Body of pancreas (tissue), 4 donors: ENCODE measurements around the gene ZNF189.
"Not testable (repeated sequence)": the region's sequence is repeated elsewhere in the genome, so short reads cannot be mapped to it uniquely, and the experiment has no call there.

Experiments
- CTCF ChIP-seq, 7 experiments: fragments of 450-650 bp in 4 of 7; fragments of 200-600 bp in 3 of 7; sonication (generic) in 3 of 7; IDR thresholded peaks; one replicate each; pipeline ENCODE4 v1.5.1; 2016 to 2019; ENCODE audit warnings: antibody characterized with exemption in 7 of 7
- POLR2A ChIP-seq, 3 donors: fragments of 450-650 bp; IDR thresholded peaks; one replicate each; pipeline ENCODE4 v1.6.1; 2016; ENCODE audit warnings: antibody characterized with exemption in 3 of 3, mild to moderate bottlenecking in 2 of 3

GRCh38 chr9:101384873-101385536 is 13.6 kb upstream of the ZNF189 start, which contains the start of gene BAAT:
- not testable (repeated sequence) for TF ChIP-seq CTCF, POLR2A (IDR thresholded peaks at IDR 0.05)
